HCT116 (cell line): Measurements from ENCODE around the gene CHCHD3. TPM values are rescaled to one million over a fixed set of nuclear protein-coding genes. Genes with fewer than 3 reads are reported as not detected.

Experiments used
- ATAC-seq: fragments of 200-7000 bp; cut with Tn5 transposase; 2 replicates; pipeline ENCODE4 v1.9.1; 2020; ENCODE audit warnings: mild to moderate bottlenecking, moderate library complexity
- BruUV-seq: library from RNA; stranded (reverse); fragments of 400-500 nt; replicated peaks from 2 replicates; lab custom pipeline; 2021; lab: Mats Ljungman, UMichigan
- CTCF ChIA-PET: fragments of 300-600 bp; sonication (Branson Sonifier 250); formaldehyde crosslinking; loops from one replicate; lab custom pipeline; 2021; ENCODE audit warnings: antibody characterized with exemption; lab: Charles Lee
- POLR2A ChIA-PET: fragments of 300-600, 350-600 bp; sonication (Branson Sonifier 250); formaldehyde crosslinking; loops from one replicate; lab custom pipeline; 2021; ENCODE audit warnings: antibody characterized with exemption; lab: Charles Lee
- RAD21 ChIA-PET, 2 experiments: fragments of 300-600 bp; sonication (Branson Sonifier 250); formaldehyde crosslinking; loops; one replicate each; lab custom pipeline; 2023; ENCODE audit warnings: low total read pairs in 2 of 2; ENCODE audit not compliant: uncharacterized antibody in 2 of 2, unreplicated experiment in 2 of 2, low non-redundant PET in 1 of 2; lab: Charles Lee
- DNase-seq: peaks from one replicate; pipeline ENCODE4 v3.0.0-alpha.2; 2010; ENCODE audit warnings: low read depth, low spot score
- H2AFZ ChIP-seq: fragments of 200-600 bp; shearing (Covaris generic), sonication (generic); 2 replicates; pipeline ENCODE4 v1.6.1; 2017; ENCODE audit warnings: low read depth, mixed run types, mixed read lengths, antibody characterized with exemption, low read length; ENCODE audit not compliant: poor library complexity, severe bottlenecking
- H3K27ac ChIP-seq: 2 replicates; pipeline ENCODE4 v1.5.1; 2012; ENCODE audit warnings: low read depth, low read length
- H3K27me3 ChIP-seq: fragments of 200-600 bp; sonication (generic); 2 replicates; pipeline ENCODE4 v1.6.1; 2016; ENCODE audit warnings: mixed run types, low read length, mixed read lengths; ENCODE audit not compliant: insufficient read depth
- H3K36me3 ChIP-seq, 2 experiments: fragments of 200-500 bp in 1 of 2; fragments of 200-600 bp in 1 of 2; sonication (Bioruptor generic) in 1 of 2; sonication (generic) in 1 of 2; 2 replicates each; pipeline versions ENCODE4 v1.5.1 to v1.6.1; 2014 to 2016; ENCODE audit warnings: low read length in 2 of 2, inconsistent platforms in 1 of 2, mixed read lengths in 1 of 2, mixed run types in 1 of 2; ENCODE audit not compliant: insufficient read depth in 2 of 2, control insufficient read depth in 1 of 2
- H3K4me1 ChIP-seq, 2 experiments: fragments of 200-600 bp in 1 of 2; sonication (generic) in 1 of 2; 2 replicates each; pipeline versions ENCODE4 v1.5.1 to v1.6.1; 2012 to 2017; ENCODE audit warnings: low read length in 2 of 2, inconsistent platforms in 1 of 2, mild to moderate bottlenecking in 1 of 2, mixed read lengths in 1 of 2, mixed run types in 1 of 2, moderate library complexity in 1 of 2; ENCODE audit not compliant: insufficient read depth in 2 of 2, control insufficient read depth in 1 of 2
- H3K4me2 ChIP-seq: fragments of 200-600 bp; sonication (generic); 2 replicates; pipeline ENCODE4 v1.6.1; 2017; ENCODE audit warnings: mixed run types, low read length, mixed read lengths
- H3K4me3 ChIP-seq, 2 experiments: fragments of 200-600 bp in 1 of 2; sonication (generic) in 1 of 2; replicated peaks in 1 of 2; 2 replicates each; pipeline ENCODE4 v1.5.1; 2011 to 2016; ENCODE audit warnings: low read length in 2 of 2, control low read depth in 1 of 2, low read depth in 1 of 2, mild to moderate bottlenecking in 1 of 2, mixed read lengths in 1 of 2, mixed run types in 1 of 2
- H3K79me2 ChIP-seq: fragments of 200-600 bp; sonication (generic); 2 replicates; pipeline ENCODE4 v1.6.1; 2017; ENCODE audit warnings: mild to moderate bottlenecking, mixed run types, low read length, moderate library complexity, mixed read lengths; ENCODE audit not compliant: insufficient read depth
- H3K9ac ChIP-seq: fragments of 200-600 bp; sonication (generic); 2 replicates; pipeline ENCODE4 v1.6.1; 2016; ENCODE audit warnings: low read length, mixed read lengths
- H3K9me2 ChIP-seq: fragments of 200-600 bp; sonication (generic), shearing (Covaris generic); 2 replicates; pipeline ENCODE4 v1.6.1; 2017; ENCODE audit warnings: mixed run types, mild to moderate bottlenecking, moderate library complexity; ENCODE audit not compliant: insufficient read depth
- H3K9me3 ChIP-seq, 2 experiments: fragments of 200-500 bp in 1 of 2; fragments of 200-600 bp in 1 of 2; sonication (Bioruptor generic) in 1 of 2; sonication (generic) in 1 of 2; 2 replicates each; pipeline ENCODE4 v1.6.1; 2014 to 2017; ENCODE audit warnings: low read length in 2 of 2, mixed read lengths in 2 of 2, inconsistent platforms in 1 of 2, low read depth in 1 of 2, mild to moderate bottlenecking in 1 of 2, mixed run types in 1 of 2, moderate library complexity in 1 of 2; ENCODE audit not compliant: control insufficient read depth in 1 of 2, insufficient read depth in 1 of 2
- H4K20me1 ChIP-seq: fragments of 200-600 bp; sonication (generic), shearing (Covaris generic); 2 replicates; pipeline ENCODE4 v1.6.1; 2017; ENCODE audit warnings: mixed run types, mild to moderate bottlenecking, moderate library complexity; ENCODE audit not compliant: insufficient read depth
- ATF3 ChIP-seq: IDR thresholded peaks from 2 replicates; pipeline ENCODE4 v1.6.1; 2012
- CTCF ChIP-seq, 3 experiments: fragments of 200-600 bp in 1 of 3; sonication (generic) in 1 of 3; IDR thresholded peaks in 2 of 3; conservative IDR thresholded peaks in 1 of 3; 2 replicates each; pipeline ENCODE4 v1.5.1; 2012 to 2017; ENCODE audit warnings: low read depth in 2 of 3, low read length in 2 of 3, antibody characterized with exemption in 1 of 3, borderline replicate concordance in 1 of 3, control low read depth in 1 of 3, mild to moderate bottlenecking in 1 of 3, mixed read lengths in 1 of 3, mixed run types in 1 of 3, moderate library complexity in 1 of 3; ENCODE audit not compliant: insufficient read depth in 1 of 3
- MAX ChIP-seq: IDR thresholded peaks from 2 replicates; pipeline ENCODE4 v1.6.1; 2012
- POLR2A ChIP-seq: IDR thresholded peaks from 2 replicates; pipeline ENCODE4 v1.7.0; 2011; ENCODE audit warnings: borderline replicate concordance; ENCODE audit not compliant: insufficient read depth, insufficient read length; ENCODE audit errors: extremely low read depth
- RAD21 ChIP-seq: IDR thresholded peaks from 2 replicates; pipeline ENCODE4 v1.6.1; 2012; ENCODE audit warnings: low read depth, mild to moderate bottlenecking
- REST ChIP-seq: IDR thresholded peaks from 2 replicates; pipeline ENCODE4 v1.6.1; 2012; ENCODE audit warnings: low read depth
- SIN3A ChIP-seq: IDR thresholded peaks from 2 replicates; pipeline ENCODE4 v1.6.1; 2012; ENCODE audit warnings: low read depth
- SRF ChIP-seq: IDR thresholded peaks from 2 replicates; pipeline ENCODE4 v1.6.1; 2012; ENCODE audit warnings: low read depth
- YY1 ChIP-seq: IDR thresholded peaks from 2 replicates; pipeline ENCODE4 v1.6.1; 2011; ENCODE audit warnings: low read length, low read depth, moderate library complexity, mild to moderate bottlenecking; ENCODE audit not compliant: insufficient replicate concordance; ENCODE audit errors: extremely low read depth
- ZNF274 ChIP-seq: fragments of 200-500 bp; sonication (Bioruptor generic); IDR thresholded peaks from 2 replicates; pipeline ENCODE4 v1.6.1; 2014; ENCODE audit warnings: mild to moderate bottlenecking, low read depth, low read length, inconsistent platforms
- intact Hi-C: fragments of 100-400 bp; cut with micrococcal nuclease; formaldehyde crosslinking; loops from 2 replicates; pipeline ENCODE4 v1.10.0; 2022
- total RNA-seq: library from RNA; stranded (reverse); gene quantifications from one replicate; pipeline ENCODE4 v1.2.1, GENCODE V29; 2021; ENCODE audit not compliant: unreplicated experiment

CHCHD3 gene
- total RNA-seq, 1 experiment from 2014 or later, result 73.5 TPM

- CTCF ChIA-PET, result no interaction called here
- BruUV-seq, result no TSS peak
- H3K9ac ChIP-seq, result no peak overlapping the region
- H3K27ac ChIP-seq, result no peak overlapping the region
- no peaks in the 10 kb centered on the region for H3K36me3 ChIP-seq
- RAD21 ChIA-PET, result no interaction called here
- no peak for ATAC-seq
- H3K4me3 ChIP-seq, result no peak overlapping the region
- H3K9me3 ChIP-seq, result no peaks in the 10 kb centered on the region
- no peaks in the 10 kb centered on the region for H3K27me3 ChIP-seq
- H3K9me2 ChIP-seq, result no peaks in the 10 kb centered on the region
- no peak for DNase-seq
- no peaks in the 10 kb centered on the region for H4K20me1 ChIP-seq
- no peak for TF ChIP-seq POLR2A
- TF ChIP-seq ATF3, result no peak
- H3K79me2 ChIP-seq, result no peaks in the 10 kb centered on the region
- POLR2A ChIA-PET, result no interaction called here
- intact Hi-C loops, result no loop called here
- no peaks in the 10 kb centered on the region for H3K4me1 ChIP-seq
- no peak overlapping the region for H3K4me2 ChIP-seq
- H2AFZ ChIP-seq, result no peak overlapping the region
Measured at GRCh38 chr7:132897093-132897687, 184.7 kb downstream of the CHCHD3 start.

- CTCF ChIA-PET, result no interaction called here
- RAD21 ChIA-PET, result no interaction called here
- no peaks in the 10 kb centered on the region for H3K27me3 ChIP-seq
- H3K4me1 ChIP-seq, result no peaks in the 10 kb centered on the region
- H4K20me1 ChIP-seq, result no peaks in the 10 kb centered on the region
- no peak overlapping the region for H3K4me3 ChIP-seq
- H3K9ac ChIP-seq, result no peak overlapping the region
- TF ChIP-seq MAX (no peak), SIN3A (no peak), CTCF (IDR thresholded peaks at IDR 0.05 in 2 of 3, conservative IDR thresholded peaks at IDR 0.05 in 1 of 3; ENCODE audit: borderline replicate concordance in 1 of 3, insufficient read depth in 1 of 3, low read depth in 2 of 3, low read length in 2 of 3) (no peak), ZNF274 (no peak), YY1 (no peak), RAD21 (no peak), SRF (no peak), REST (no peak), ATF3 (no peak)
- BruUV-seq, result no TSS peak
- ATAC-seq (no peak), DNase-seq (no peak)
- no peak overlapping the region for H3K27ac ChIP-seq
- H3K4me2 ChIP-seq, result no peak overlapping the region
- H3K79me2 ChIP-seq, result no peaks in the 10 kb centered on the region
- H2AFZ ChIP-seq, result no peak overlapping the region
- H3K9me3 ChIP-seq, result no peaks in the 10 kb centered on the region
- no peaks in the 10 kb centered on the region for H3K36me3 ChIP-seq
- POLR2A ChIA-PET, result no interaction called here
- H3K9me2 ChIP-seq, result no peaks in the 10 kb centered on the region
- intact Hi-C loops, result no loop called here
Measured at GRCh38 chr7:132895231-132895630, 186.7 kb downstream of the CHCHD3 start.
